SK-N-SH (cell line): ENCODE measurements around the gene RFT1.

Source experiments
- CHD2 ChIP-seq: fragments of 150-350 bp; IDR thresholded peaks from 2 replicates; pipeline ENCODE4 v1.6.1; 2018; ENCODE audit warnings: low read length; ENCODE audit not compliant: partially characterized antibody
- CTCF ChIP-seq: fragments of 200-600 bp; sonication (generic); IDR thresholded peaks from 2 replicates; pipeline ENCODE4 v1.6.1; 2017; ENCODE audit warnings: antibody characterized with exemption, mild to moderate bottlenecking, moderate library complexity
- EP300 ChIP-seq, 2 experiments: IDR thresholded peaks; 2 replicates each; pipeline versions ENCODE4 v1.4.0 to v1.6.1; 2012; ENCODE audit warnings: borderline replicate concordance in 1 of 2, low read depth in 1 of 2, low read length in 1 of 2
- POLR2AphosphoS5 ChIP-seq: IDR thresholded peaks from 2 replicates; pipeline ENCODE4 v1.6.1; 2012; ENCODE audit warnings: low read depth, low read length
- RCOR1 ChIP-seq: fragments of 150-350 bp; IDR thresholded peaks from 2 replicates; pipeline ENCODE4 v1.6.1; 2017; ENCODE audit warnings: antibody characterized with exemption, low read length

- TF ChIP-seq CTCF (no peak), RCOR1 (no peak), CHD2 (no peak), POLR2AphosphoS5 (no peak), EP300 (IDR thresholded peaks at IDR 0.05; ENCODE audit: borderline replicate concordance in 1 of 2, low read depth in 1 of 2, low read length in 1 of 2) (no peak)
These were observed 31.2 kb upstream of the RFT1 start for GRCh38 chr3:53161450-53161819.
